ENCODE results near the gene GALNTL6. TPM values are rescaled to one million over a fixed set of nuclear protein-coding genes. Genes with fewer than 3 reads are reported as not detected.

Gene GALNTL6
- total RNA-seq, 1 donor = under 0.01 TPM

- Histone ChIP-seq H3K4me2 (ENCODE audit: insufficient read depth, low read length) (no peak overlapping the region), H3K79me2 (ENCODE audit: insufficient read depth, low read length) (no peaks in the 10 kb centered on the region), H3K36me3 (ENCODE audit: insufficient read depth, low read length) (no peaks in the 10 kb centered on the region), H3K4me3 (ENCODE audit: insufficient read depth, low read length) (no peak overlapping the region), H3K27ac (ENCODE audit: low read depth, low read length) (no peak overlapping the region), H4K20me1 (ENCODE audit: insufficient read depth, low read length) (no peaks in the 10 kb centered on the region), H2AFZ (ENCODE audit: low read length) (no peak overlapping the region), H3K27me3 (ENCODE audit: insufficient read depth, low read length) (no peaks in the 10 kb centered on the region), H3K4me1 (ENCODE audit: insufficient read depth, low read length) (no peaks in the 10 kb centered on the region), H3K9me3 (ENCODE audit: low read depth, low read length) (peaks cover 2% of the 10 kb centered on the region)
- TF ChIP-seq CTCF (IDR thresholded peaks at IDR 0.05; ENCODE audit: extremely low read depth, low read depth, low read length) = no peak
- DNase-seq (ENCODE audit: insufficient read length, low spot score, missing footprints) = no peak
Measured at GRCh38 chr4:172706000-172706399, 892.8 kb downstream of the GALNTL6 start.

DNA sequence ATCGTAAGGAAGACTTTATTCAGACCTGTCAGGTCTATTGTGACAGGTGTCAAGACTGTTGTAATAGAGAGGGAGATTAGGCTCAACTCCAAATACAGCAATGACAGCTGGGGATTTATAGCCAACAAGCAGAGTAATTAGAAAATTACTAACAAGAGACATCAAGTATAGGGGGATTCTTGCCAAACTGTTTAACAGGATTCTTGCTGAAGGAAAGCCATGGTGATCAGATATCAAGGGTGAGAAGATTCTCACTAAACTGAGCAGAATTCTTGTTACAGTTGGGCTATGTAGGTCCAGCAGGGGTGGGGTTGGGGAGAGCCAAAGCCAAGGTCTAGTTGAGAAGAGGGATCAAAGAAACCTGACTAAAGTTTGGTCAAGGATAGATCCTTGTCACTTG is 894.4 kb downstream of the GALNTL6 start:
- H3K4me2 ChIP-seq (ENCODE audit: insufficient read depth, low read length) = no peak overlapping the region
- H3K9me3 ChIP-seq (ENCODE audit: low read depth, low read length) = peaks cover 2% of the 10 kb centered on the region
- H3K79me2 ChIP-seq (ENCODE audit: insufficient read depth, low read length) = no peaks in the 10 kb centered on the region
- TF ChIP-seq CTCF (IDR thresholded peaks at IDR 0.05; ENCODE audit: extremely low read depth, low read depth, low read length) = no peak
- no peaks in the 10 kb centered on the region for H4K20me1 ChIP-seq (ENCODE audit: insufficient read depth, low read length)
- no peaks in the 10 kb centered on the region for H3K4me1 ChIP-seq (ENCODE audit: insufficient read depth, low read length)
- H3K4me3 ChIP-seq (ENCODE audit: insufficient read depth, low read length) = no peak overlapping the region
- DNase-seq (ENCODE audit: insufficient read length, low spot score, missing footprints) = no peak
- no peak overlapping the region for H2AFZ ChIP-seq (ENCODE audit: low read length)
- H3K36me3 ChIP-seq (ENCODE audit: insufficient read depth, low read length) = no peaks in the 10 kb centered on the region
- no peak overlapping the region for H3K27ac ChIP-seq (ENCODE audit: low read depth, low read length)
- no peaks in the 10 kb centered on the region for H3K27me3 ChIP-seq (ENCODE audit: insufficient read depth, low read length)

DNA sequence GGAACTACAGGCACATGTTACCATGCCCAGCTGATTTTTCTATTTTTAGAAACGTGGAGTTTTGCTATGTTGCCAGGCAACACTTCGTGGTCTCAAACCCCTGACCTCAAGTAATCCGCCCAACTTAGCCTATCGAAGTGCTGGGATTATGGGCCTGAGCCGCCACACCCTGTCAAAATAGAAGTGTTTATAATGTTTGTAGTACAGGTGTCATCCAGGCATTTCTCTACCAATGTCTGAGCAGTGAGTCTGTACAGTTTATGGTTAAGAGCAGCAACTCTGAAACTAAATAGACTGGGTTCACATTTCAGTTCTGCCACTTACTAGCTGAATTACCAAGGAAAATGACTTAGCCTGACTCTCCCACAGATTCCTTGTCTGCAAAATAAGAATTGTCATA is 895.0 kb downstream of the GALNTL6 start:
- no peaks in the 10 kb centered on the region for H3K27me3 ChIP-seq (ENCODE audit: insufficient read depth, low read length)
- no peak overlapping the region for H2AFZ ChIP-seq (ENCODE audit: low read length)
- H3K4me1 ChIP-seq (ENCODE audit: insufficient read depth, low read length) = no peaks in the 10 kb centered on the region
- no peaks in the 10 kb centered on the region for H3K79me2 ChIP-seq (ENCODE audit: insufficient read depth, low read length)
- H3K4me3 ChIP-seq (ENCODE audit: insufficient read depth, low read length) = no peak overlapping the region
- H3K9me3 ChIP-seq (ENCODE audit: low read depth, low read length) = peaks cover 2% of the 10 kb centered on the region
- H3K27ac ChIP-seq (ENCODE audit: low read depth, low read length) = no peak overlapping the region
- no peaks in the 10 kb centered on the region for H4K20me1 ChIP-seq (ENCODE audit: insufficient read depth, low read length)
- H3K36me3 ChIP-seq (ENCODE audit: insufficient read depth, low read length) = no peaks in the 10 kb centered on the region
- H3K4me2 ChIP-seq (ENCODE audit: insufficient read depth, low read length) = no peak overlapping the region
- no peak for TF ChIP-seq CTCF (IDR thresholded peaks at IDR 0.05; ENCODE audit: extremely low read depth, low read depth, low read length)
- no peak for DNase-seq (ENCODE audit: insufficient read length, low spot score, missing footprints)

DNA sequence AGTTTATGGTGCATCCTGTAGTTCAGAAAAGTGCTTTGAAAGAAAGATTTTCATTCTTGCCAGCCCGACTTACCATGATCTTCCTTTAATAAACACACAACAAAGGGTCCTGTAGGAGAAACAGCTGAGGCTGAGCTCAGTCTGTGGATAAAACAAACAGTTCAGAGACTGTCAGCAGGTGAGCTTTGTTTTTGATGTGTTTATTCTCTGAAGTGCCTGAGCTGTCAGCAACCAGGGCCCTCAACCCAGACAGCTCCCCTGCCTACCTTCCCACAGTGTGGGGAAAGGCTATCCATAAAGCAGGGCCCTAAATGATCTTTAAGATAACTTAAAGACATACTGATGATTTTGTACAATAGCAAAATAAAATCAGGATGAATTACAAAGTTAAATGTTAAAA is 896.2 kb downstream of the GALNTL6 start:
- Histone ChIP-seq H3K4me2 (ENCODE audit: insufficient read depth, low read length) (no peak overlapping the region), H3K27me3 (ENCODE audit: insufficient read depth, low read length) (no peaks in the 10 kb centered on the region), H3K79me2 (ENCODE audit: insufficient read depth, low read length) (no peaks in the 10 kb centered on the region), H3K27ac (ENCODE audit: low read depth, low read length) (no peak overlapping the region), H2AFZ (ENCODE audit: low read length) (no peak overlapping the region), H3K9me3 (ENCODE audit: low read depth, low read length) (peaks cover 2% of the 10 kb centered on the region), H3K36me3 (ENCODE audit: insufficient read depth, low read length) (no peaks in the 10 kb centered on the region), H3K4me3 (ENCODE audit: insufficient read depth, low read length) (no peak overlapping the region), H4K20me1 (ENCODE audit: insufficient read depth, low read length) (no peaks in the 10 kb centered on the region), H3K4me1 (ENCODE audit: insufficient read depth, low read length) (no peaks in the 10 kb centered on the region)
- no peak for DNase-seq (ENCODE audit: insufficient read length, low spot score, missing footprints)
- TF ChIP-seq CTCF (IDR thresholded peaks at IDR 0.05; ENCODE audit: extremely low read depth, low read depth, low read length) = no peak

Data from osteoblast (primary cell).